Measurements from ENCODE around the gene CD34.
"Not testable (repeated sequence)": the region's sequence is repeated elsewhere in the genome, so short reads cannot be mapped to it uniquely, and the experiment has no call there.

CD34 gene

DNA sequence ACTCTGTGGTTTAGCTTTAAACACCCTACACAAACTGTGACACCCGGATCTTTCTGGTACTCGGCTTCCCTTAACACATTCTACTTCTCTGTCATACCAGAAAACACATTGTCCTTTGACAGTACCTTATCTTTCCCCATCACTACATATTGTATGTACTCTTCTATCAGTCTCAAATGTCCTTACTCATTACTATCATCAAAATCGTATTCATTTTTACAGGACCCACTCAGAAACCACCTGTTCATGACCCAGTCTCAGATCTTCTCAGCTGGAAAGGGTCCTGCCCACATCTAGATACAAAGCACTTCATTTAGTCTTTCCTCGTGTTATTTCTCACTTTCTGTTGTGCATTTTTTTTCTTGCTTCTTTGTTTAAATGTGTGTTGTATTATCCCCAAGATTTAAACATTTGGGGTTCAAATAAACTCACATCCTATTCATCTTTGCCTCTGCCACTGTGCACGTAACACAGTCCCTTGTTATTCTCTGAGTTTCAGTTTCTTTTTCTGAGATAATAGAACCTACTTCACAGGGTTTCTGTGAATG is 27.7 kb downstream of the CD34 start:
- no peaks in the 10 kb centered on the region for H3K27me3 ChIP-seq (ENCODE audit: control insufficient read depth in 5 of 5, insufficient read depth in 4 of 5, low read length in 5 of 5)
- H3K9me3 ChIP-seq (ENCODE audit: control insufficient read depth in 5 of 5, low read length in 5 of 5) = no peaks in the 10 kb centered on the region
- H3K36me3 ChIP-seq (ENCODE audit: control insufficient read depth in 5 of 5, insufficient read depth in 5 of 5, low read length in 5 of 5) = peaks cover 0 to 37% (median 21%) of the 10 kb centered on the region in 5 donors
- peaks cover 17 to 48% (median 29%) of the 10 kb centered on the region in 5 donors for H3K4me1 ChIP-seq (ENCODE audit: control insufficient read depth in 5 of 5, insufficient read depth in 5 of 5, low read length in 5 of 5)
- H3K27ac ChIP-seq (ENCODE audit: low read depth, low read length) = peak overlapping the region; percentile 43
- H3K9ac ChIP-seq (ENCODE audit: low read length in 5 of 5) = peak overlapping the region in 2 of 5 donors; percentile 39 to 44
- H3K4me3 ChIP-seq (ENCODE audit: low read depth in 1 of 5, low read length in 5 of 5) = no peak overlapping the region

DNA sequence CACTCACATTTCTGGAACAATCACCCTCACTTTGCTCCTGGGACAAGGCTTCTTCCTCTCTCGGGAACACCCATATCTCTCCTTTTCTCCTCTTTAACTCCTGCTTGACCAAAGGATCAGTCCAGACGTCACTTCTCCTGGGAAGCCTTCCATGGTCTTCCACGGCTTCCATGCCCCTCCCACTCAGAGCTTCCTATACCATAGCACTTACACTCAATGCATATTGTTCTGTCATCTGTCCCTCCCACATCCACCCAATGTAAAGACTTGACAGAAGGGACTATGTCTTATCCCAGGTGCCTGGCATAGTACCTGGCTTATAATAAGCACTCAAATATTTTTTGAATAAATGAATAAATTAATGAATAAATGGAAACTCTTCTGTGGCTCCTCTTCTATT is 28.2 kb downstream of the CD34 start:
- Histone ChIP-seq H3K4me3 (ENCODE audit: low read depth in 1 of 5, low read length in 5 of 5) (no peak overlapping the region), H3K9me3 (ENCODE audit: control insufficient read depth in 5 of 5, low read length in 5 of 5) (no peaks in the 10 kb centered on the region), H3K9ac (ENCODE audit: low read length in 5 of 5) (peak overlapping the region in 2 of 5 donors; percentile 39 to 44), H3K36me3 (ENCODE audit: control insufficient read depth in 5 of 5, insufficient read depth in 5 of 5, low read length in 5 of 5) (peaks cover 0 to 34% (median 17%) of the 10 kb centered on the region in 5 donors), H3K27ac (ENCODE audit: low read depth, low read length) (no peak overlapping the region), H3K4me1 (ENCODE audit: control insufficient read depth in 5 of 5, insufficient read depth in 5 of 5, low read length in 5 of 5) (peaks cover 14 to 44% (median 25%) of the 10 kb centered on the region in 5 donors), H3K27me3 (ENCODE audit: control insufficient read depth in 5 of 5, insufficient read depth in 4 of 5, low read length in 5 of 5) (no peaks in the 10 kb centered on the region)

DNA sequence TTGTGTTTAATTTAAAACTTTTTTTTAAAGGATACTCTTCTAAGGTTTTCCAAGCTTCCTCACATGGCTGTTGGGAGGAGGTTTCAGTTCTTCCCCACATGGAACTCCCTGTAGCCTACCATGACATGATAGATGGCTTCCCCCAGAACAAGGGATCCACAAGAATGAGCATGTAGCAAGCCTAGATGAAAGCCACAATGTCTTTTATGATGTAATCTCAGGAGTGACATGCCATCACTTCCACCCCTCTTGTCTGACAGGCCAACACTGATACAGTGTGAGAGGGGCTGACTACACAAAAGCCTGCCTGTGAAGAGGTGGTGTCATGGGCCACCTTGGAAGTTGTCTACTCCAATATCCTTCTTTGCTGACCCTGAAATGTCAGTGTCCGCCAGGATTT is 32.0 kb downstream of the CD34 start:
- no peak overlapping the region for H3K4me3 ChIP-seq (ENCODE audit: low read depth in 1 of 5, low read length in 5 of 5)
- peaks cover 0 to 12% (median 6%) of the 10 kb centered on the region in 5 donors for H3K36me3 ChIP-seq (ENCODE audit: control insufficient read depth in 5 of 5, insufficient read depth in 5 of 5, low read length in 5 of 5)
- no peak overlapping the region for H3K9ac ChIP-seq (ENCODE audit: low read length in 5 of 5)
- no peaks in the 10 kb centered on the region for H3K9me3 ChIP-seq (ENCODE audit: control insufficient read depth in 5 of 5, low read length in 5 of 5)
- no peak overlapping the region for H3K27ac ChIP-seq (ENCODE audit: low read depth, low read length)
- no peaks in the 10 kb centered on the region for H3K27me3 ChIP-seq (ENCODE audit: control insufficient read depth in 5 of 5, insufficient read depth in 4 of 5, low read length in 5 of 5)
- H3K4me1 ChIP-seq (ENCODE audit: control insufficient read depth in 5 of 5, insufficient read depth in 5 of 5, low read length in 5 of 5) = peaks cover 0 to 9% (median 4%) of the 10 kb centered on the region in 5 donors

DNA sequence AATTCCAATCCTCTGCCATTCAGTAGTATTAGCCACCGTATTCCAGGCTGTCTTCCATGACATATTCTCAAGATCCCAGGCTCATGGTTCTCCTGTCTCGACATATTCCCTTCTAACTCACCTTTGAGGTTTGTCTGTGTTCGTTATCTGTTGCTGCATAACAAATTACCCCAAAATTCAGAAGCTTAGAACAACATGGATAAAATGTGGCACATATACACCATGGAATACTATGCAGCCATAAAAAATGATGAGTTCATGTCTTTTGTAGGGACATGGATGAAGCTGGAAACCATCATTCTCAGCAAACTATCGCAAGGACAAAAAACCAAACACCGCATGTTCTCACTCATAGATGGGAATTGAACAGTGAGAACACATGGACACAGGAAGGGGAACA is 33.0 kb downstream of the CD34 start:
- peaks cover 0 to 15% (median 14%) of the 10 kb centered on the region in 5 donors for H3K4me1 ChIP-seq (ENCODE audit: control insufficient read depth in 5 of 5, insufficient read depth in 5 of 5, low read length in 5 of 5)
- H3K27ac ChIP-seq (ENCODE audit: low read depth, low read length); H3K4me3 ChIP-seq (ENCODE audit: low read depth in 1 of 5, low read length in 5 of 5); H3K9ac ChIP-seq (ENCODE audit: low read length in 5 of 5); H3K9me3 ChIP-seq (ENCODE audit: control insufficient read depth in 5 of 5, low read length in 5 of 5); H3K27me3 ChIP-seq (ENCODE audit: control insufficient read depth in 5 of 5, insufficient read depth in 4 of 5, low read length in 5 of 5): not testable (repeated sequence)
- H3K36me3 ChIP-seq (ENCODE audit: control insufficient read depth in 5 of 5, insufficient read depth in 5 of 5, low read length in 5 of 5) = peaks cover 0 to 10% (median 6%) of the 10 kb centered on the region in 5 donors

DNA sequence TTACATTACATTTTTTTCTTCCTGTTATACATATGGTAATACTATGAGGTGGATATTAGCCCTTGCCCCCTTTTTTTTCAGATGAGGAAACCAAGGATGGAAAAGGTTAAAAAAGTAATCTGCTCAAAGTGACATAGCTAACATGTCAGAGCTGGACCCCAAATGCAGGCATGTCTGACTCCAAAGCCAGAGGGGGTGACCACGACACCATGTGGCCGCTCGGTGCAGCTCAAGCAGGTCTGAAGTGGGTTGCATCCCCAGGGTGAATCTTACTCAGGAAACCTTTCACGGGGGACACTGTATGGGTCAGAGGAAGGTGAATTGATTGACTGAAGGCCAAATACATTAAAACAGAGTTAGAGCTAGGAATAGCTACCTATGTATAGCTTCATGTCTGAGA is 34.8 kb downstream of the CD34 start:
- Histone ChIP-seq H3K36me3 (ENCODE audit: control insufficient read depth in 5 of 5, insufficient read depth in 5 of 5, low read length in 5 of 5) (peaks cover 0 to 7% (median 6%) of the 10 kb centered on the region in 5 donors), H3K27ac (ENCODE audit: low read depth, low read length) (no peak overlapping the region), H3K27me3 (ENCODE audit: control insufficient read depth in 5 of 5, insufficient read depth in 4 of 5, low read length in 5 of 5) (no peaks in the 10 kb centered on the region), H3K9me3 (ENCODE audit: control insufficient read depth in 5 of 5, low read length in 5 of 5) (no peaks in the 10 kb centered on the region), H3K4me1 (ENCODE audit: control insufficient read depth in 5 of 5, insufficient read depth in 5 of 5, low read length in 5 of 5) (peaks cover 0 to 19% (median 11%) of the 10 kb centered on the region in 5 donors), H3K4me3 (ENCODE audit: low read depth in 1 of 5, low read length in 5 of 5) (no peak overlapping the region), H3K9ac (ENCODE audit: low read length in 5 of 5) (no peak overlapping the region)

DNA sequence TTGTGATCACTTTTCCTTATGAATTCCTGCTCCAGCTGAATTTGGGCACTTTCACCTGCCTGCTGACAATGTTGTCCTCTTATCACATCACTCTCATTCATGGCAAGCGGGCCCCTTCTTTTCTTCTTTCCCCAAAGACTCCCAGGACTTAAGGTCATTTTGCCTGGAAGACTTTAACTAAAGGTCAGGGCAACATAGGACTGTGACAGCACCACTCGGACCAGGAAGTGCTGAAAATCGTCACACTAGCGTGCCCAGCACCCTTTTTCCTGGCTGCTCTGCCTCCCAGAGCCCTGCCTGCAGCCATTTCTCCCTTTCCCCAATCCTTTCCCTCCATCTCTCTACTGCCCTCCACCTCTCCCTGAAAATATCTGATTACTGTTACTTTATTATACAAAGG is 35.4 kb downstream of the CD34 start:
- Histone ChIP-seq H3K4me1 (ENCODE audit: control insufficient read depth in 5 of 5, insufficient read depth in 5 of 5, low read length in 5 of 5) (peaks cover 0 to 21% (median 11%) of the 10 kb centered on the region in 5 donors), H3K9ac (ENCODE audit: low read length in 5 of 5) (no peak overlapping the region), H3K27me3 (ENCODE audit: control insufficient read depth in 5 of 5, insufficient read depth in 4 of 5, low read length in 5 of 5) (no peaks in the 10 kb centered on the region), H3K27ac (ENCODE audit: low read depth, low read length) (no peak overlapping the region), H3K9me3 (ENCODE audit: control insufficient read depth in 5 of 5, low read length in 5 of 5) (no peaks in the 10 kb centered on the region), H3K4me3 (ENCODE audit: low read depth in 1 of 5, low read length in 5 of 5) (no peak overlapping the region), H3K36me3 (ENCODE audit: control insufficient read depth in 5 of 5, insufficient read depth in 5 of 5, low read length in 5 of 5) (peaks cover 0 to 7% (median 6%) of the 10 kb centered on the region in 5 donors)

DNA sequence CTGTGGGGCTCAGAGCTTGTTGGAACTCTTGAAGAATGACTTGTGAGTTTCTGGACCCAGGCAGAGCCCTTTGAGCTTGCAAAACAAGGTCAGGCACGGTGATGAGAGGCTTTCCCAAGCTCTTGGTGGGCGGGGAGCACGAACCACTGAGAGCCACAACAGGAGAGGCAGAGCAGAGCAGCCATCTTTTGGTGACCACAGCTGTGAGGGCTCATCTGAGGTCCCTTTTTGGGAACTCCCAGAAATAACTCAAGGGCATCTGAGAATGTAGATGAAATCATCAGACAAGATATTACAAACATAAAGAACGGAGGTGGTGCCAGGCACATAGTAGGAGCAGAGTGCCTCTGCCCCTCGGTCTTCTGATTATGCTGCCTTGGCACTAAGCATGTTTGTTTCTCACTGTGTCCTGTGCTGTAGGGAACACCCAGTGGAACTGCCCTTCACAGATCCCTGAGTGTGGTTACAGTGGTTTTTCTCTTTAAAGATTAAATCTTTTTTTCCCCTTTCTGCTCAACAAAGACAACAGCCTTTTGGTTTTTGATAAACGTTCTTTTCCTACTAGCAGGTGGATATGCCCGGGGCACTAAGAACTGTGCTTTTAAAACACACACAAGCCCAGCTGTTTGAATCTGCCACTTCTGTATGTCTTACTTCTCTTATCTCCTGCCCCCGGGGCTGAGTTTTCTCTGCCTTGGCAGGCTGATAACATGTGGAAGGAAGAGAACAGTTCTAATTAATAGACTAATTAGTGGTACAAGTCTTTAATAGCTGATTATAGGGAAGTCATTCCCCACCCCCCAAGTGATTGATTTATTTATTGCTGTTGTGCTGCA is 37.7 kb downstream of the CD34 start:
- H3K4me3 ChIP-seq (ENCODE audit: low read depth in 1 of 5, low read length in 5 of 5) = no peak overlapping the region
- no peak overlapping the region for H3K9ac ChIP-seq (ENCODE audit: low read length in 5 of 5)
- H3K9me3 ChIP-seq (ENCODE audit: control insufficient read depth in 5 of 5, low read length in 5 of 5) = no peaks in the 10 kb centered on the region
- H3K27me3 ChIP-seq (ENCODE audit: control insufficient read depth in 5 of 5, insufficient read depth in 4 of 5, low read length in 5 of 5) = peaks cover 0 to 5% (median 0%) of the 10 kb centered on the region in 5 donors
- peaks cover 0 to 2% (median 0%) of the 10 kb centered on the region in 5 donors for H3K36me3 ChIP-seq (ENCODE audit: control insufficient read depth in 5 of 5, insufficient read depth in 5 of 5, low read length in 5 of 5)
- no peak overlapping the region for H3K27ac ChIP-seq (ENCODE audit: low read depth, low read length)
- H3K4me1 ChIP-seq (ENCODE audit: control insufficient read depth in 5 of 5, insufficient read depth in 5 of 5, low read length in 5 of 5) = peaks cover 6 to 34% (median 20%) of the 10 kb centered on the region in 5 donors

DNA sequence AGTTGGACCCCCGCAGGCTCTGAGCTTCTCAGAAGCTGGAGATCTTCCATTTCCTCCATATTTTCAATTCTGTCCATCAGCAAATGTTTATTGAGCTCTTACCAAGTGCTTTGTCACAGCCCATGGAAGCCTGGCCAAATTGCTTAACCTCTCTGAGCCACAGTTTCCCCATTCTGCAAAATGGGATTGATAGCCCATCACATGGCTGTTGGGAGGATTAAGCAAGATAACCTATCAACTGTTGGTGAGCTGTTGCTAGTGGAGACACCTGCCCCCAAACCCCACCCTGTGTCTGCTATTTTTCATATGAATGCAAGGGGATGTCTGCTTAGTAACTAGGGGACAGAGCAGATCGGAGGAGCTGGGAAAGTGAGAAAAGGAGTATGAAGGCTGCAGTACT is 38.3 kb downstream of the CD34 start:
- H3K9ac ChIP-seq (ENCODE audit: low read length in 5 of 5) = no peak overlapping the region
- no peak overlapping the region for H3K27ac ChIP-seq (ENCODE audit: low read depth, low read length)
- peaks cover 0 to 2% (median 0%) of the 10 kb centered on the region in 5 donors for H3K36me3 ChIP-seq (ENCODE audit: control insufficient read depth in 5 of 5, insufficient read depth in 5 of 5, low read length in 5 of 5)
- H3K27me3 ChIP-seq (ENCODE audit: control insufficient read depth in 5 of 5, insufficient read depth in 4 of 5, low read length in 5 of 5) = peaks cover 0 to 5% (median 0%) of the 10 kb centered on the region in 5 donors
- no peaks in the 10 kb centered on the region for H3K9me3 ChIP-seq (ENCODE audit: control insufficient read depth in 5 of 5, low read length in 5 of 5)
- no peak overlapping the region for H3K4me3 ChIP-seq (ENCODE audit: low read depth in 1 of 5, low read length in 5 of 5)
- peaks cover 7 to 41% (median 26%) of the 10 kb centered on the region in 5 donors for H3K4me1 ChIP-seq (ENCODE audit: control insufficient read depth in 5 of 5, insufficient read depth in 5 of 5, low read length in 5 of 5)

DNA sequence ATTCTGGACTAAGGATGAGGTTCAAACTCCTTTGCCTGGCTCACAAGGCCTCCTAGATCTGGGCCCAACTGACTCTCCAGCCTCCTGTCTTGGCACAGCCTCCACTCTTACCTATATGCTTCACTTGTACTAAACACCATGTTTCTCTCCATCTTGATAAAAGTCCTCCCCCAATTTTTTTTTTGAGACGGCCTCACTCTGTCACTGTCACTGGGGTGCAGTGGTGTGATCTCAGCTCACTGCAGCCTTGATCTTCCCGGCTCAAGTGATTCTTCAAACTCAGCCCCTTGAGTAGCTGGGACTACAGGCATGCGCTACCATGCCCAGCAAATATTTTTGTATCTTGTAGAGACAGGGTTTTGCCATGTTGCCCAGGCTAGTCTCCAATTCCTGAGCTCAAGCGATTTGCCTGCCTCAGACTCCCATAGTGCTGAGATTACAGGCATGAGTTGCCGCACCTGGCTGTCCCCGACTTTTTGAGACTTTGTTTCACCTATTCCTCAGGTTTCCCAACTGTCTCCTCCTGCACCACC is 39.7 kb downstream of the CD34 start:
- H3K27me3 ChIP-seq (ENCODE audit: control insufficient read depth in 5 of 5, insufficient read depth in 4 of 5, low read length in 5 of 5) = peaks cover 0 to 5% (median 0%) of the 10 kb centered on the region in 5 donors
- peaks cover 0 to 5% (median 0%) of the 10 kb centered on the region in 5 donors for H3K36me3 ChIP-seq (ENCODE audit: control insufficient read depth in 5 of 5, insufficient read depth in 5 of 5, low read length in 5 of 5)
- H3K9me3 ChIP-seq (ENCODE audit: control insufficient read depth in 5 of 5, low read length in 5 of 5) = no peaks in the 10 kb centered on the region
- peaks cover 12 to 55% (median 40%) of the 10 kb centered on the region in 5 donors for H3K4me1 ChIP-seq (ENCODE audit: control insufficient read depth in 5 of 5, insufficient read depth in 5 of 5, low read length in 5 of 5)
- H3K9ac ChIP-seq (ENCODE audit: low read length in 5 of 5) = no peak overlapping the region
- H3K27ac ChIP-seq (ENCODE audit: low read depth, low read length) = no peak overlapping the region
- H3K4me3 ChIP-seq (ENCODE audit: low read depth in 1 of 5, low read length in 5 of 5) = no peak overlapping the region
